Stimulated activated CD4-positive, alpha-beta T cell treated with anti-CD3 and anti-CD28 coated beads, Interleukin-1b, Interleukin-23, amount 100 ng/mL, for 4 hours (primary cell): ENCODE measurements around the gene ENTPD7.

Source experiments
- DNase-seq, 2 donors: peaks; one replicate each; pipeline ENCODE4 v3.0.0-alpha.2; 2020; ENCODE audit warnings: low read depth in 2 of 2

ENTPD7 gene

GRCh38 chr10:99647601-99648151 is 11.6 kb upstream of the ENTPD7 start:
- DNase-seq = no peak

DNA sequence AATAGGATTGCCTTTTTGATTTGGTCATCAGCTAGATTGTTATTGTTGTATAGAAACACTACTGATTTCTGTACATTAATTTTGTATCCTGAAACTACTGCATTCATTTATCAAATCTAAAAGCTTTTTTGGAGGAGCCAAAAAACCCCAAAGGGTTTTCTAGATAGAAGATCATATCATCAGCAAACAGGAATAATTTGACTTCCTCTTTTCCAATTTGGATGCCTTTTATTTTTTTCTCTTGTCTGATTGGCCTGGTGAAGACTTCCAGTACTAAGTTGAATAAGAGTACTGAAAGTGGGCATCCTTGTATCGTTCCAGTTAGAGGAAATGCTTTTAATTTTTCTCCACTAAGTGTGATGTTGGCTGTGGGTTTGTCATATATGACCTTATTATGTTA is 10.6 kb upstream of the ENTPD7 start:
- no peak for DNase-seq

GRCh38 chr10:99652800-99653390 is 6.4 kb upstream of the ENTPD7 start:
- DNase-seq = no peak

- DNase-seq = no peak
Measured at GRCh38 chr10:99654390-99655175, 4.7 kb upstream of the ENTPD7 start.

GRCh38 chr10:99656199-99657064 is 2.9 kb upstream of the ENTPD7 start:
- no peak for DNase-seq

GRCh38 chr10:99658622-99659030 is 683 bp upstream of the ENTPD7 start:
- DNase-seq = peak; percentile 45 to 50

GRCh38 chr10:99659868-99660366 is 608 bp downstream of the ENTPD7 start:
- no peak for DNase-seq

DNA sequence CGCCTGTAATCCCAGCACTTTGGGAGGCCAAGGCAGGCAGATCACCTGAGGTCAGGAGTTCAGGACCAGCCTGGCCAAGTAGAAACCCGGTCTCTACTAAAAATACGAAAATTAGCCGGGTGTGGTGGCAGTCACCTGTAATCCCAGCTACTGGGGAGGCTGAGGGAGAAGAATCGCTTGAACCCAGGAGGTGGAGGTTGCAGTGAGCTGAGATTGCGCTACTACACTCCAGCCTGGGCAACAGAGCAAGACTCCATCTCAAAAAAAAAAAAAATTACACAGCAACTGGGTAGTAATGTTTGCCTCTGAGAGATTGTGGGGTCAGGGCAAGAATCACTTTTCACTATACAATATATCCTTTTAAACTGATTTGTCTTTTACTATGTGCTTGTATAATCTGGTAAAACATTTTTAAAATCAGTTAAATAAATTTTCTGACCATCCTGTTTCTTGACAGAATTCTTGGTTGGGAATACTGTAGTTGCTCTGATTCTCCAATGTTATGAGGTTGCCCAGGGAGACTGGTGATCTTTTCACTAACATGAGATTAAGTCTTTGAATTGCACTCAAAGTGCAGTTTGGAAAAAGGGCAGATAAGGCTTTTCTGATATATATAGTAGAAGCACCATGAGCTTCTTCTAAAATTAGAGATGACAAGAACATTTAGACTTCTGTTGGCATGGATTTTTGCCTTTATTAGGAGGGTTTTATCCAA is 1.5 kb downstream of the ENTPD7 start:
- no peak for DNase-seq

- no peak for DNase-seq
Measured at GRCh38 chr10:99661377-99661763, 2.1 kb downstream of the ENTPD7 start.

- DNase-seq = no peak
Measured at GRCh38 chr10:99665304-99665703, 6.0 kb downstream of the ENTPD7 start.

- DNase-seq = no peak
Measured at GRCh38 chr10:99667108-99667751, 7.9 kb downstream of the ENTPD7 start.

DNA sequence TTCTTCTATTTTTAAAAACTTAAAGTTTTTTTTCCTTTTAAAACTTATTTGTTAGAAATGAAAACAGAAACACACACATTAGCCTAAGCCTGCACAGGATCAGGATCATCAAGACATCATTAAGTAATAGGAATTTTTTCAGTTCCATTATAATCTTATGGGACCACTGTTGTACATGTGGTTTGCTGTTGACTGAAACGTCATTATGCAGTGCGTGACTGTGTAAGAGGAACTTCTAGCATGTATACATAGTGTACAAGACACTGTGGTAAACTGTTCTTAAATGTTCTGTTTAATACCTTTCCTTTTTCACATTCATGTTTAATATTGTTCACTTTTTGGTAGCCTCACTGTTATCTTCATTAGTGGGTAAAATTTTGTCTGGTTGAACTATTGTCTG is 12.1 kb downstream of the ENTPD7 start:
- no peak for DNase-seq

DNA sequence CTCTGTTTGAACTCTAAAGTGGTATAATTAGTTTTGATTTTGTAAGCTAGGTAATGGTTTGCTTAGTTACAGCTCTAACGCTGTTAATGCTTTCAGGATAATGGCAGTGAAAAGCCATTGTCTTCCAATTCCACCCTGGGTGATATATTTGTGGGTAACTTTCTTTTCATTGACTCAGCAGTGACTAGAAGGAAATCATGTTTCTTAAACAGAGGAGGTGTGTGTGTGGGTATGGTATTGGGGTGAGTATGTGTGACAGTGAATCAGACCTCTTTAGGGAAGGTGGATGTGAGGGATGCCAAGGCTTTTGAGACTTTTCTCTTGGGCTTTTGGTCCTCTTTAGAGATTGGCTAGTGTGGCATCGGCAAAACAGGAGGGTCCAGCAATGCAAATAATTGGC is 13.6 kb downstream of the ENTPD7 start:
- DNase-seq = no peak

- no peak for DNase-seq
Measured at GRCh38 chr10:99673492-99673891, 14.2 kb downstream of the ENTPD7 start.

DNA sequence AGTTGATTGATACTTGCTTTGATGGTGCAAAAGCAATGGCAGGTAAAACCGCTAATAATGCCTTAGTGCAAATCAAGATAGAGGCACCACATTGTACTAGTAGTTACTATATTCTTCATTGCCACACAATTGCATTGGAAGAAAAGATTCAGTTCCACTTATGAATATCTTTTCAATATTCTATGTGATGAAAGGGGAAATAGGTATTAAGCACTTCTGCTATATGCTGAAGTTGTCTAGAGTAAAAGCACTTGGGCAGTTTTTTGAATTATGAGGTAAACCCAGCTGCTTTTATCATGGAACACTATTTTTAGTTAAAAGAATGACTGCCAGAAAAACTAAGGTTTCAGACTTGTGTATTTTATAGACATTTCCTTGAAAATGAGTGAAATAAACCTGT is 15.5 kb downstream of the ENTPD7 start:
- no peak for DNase-seq

- no peak for DNase-seq
Measured at GRCh38 chr10:99676426-99676825, 17.1 kb downstream of the ENTPD7 start.

DNA sequence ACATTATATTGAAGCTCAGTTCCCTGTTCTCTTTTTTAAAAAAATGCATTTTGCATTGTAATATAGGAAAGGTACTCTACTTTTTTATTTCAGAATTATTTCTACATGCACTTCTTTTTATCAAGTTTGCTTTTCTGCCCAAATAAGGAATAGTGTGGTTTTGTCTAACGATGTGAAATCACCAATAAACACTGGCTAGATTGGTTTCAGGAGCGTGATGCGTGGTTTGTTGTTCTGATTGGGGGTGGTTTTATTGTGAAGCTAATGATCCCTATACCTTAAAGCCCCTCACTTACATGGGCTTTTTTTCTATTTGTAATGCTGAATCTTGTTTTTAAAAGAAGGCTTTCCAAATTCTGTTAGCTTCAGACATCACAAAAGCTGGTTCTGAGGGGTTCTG is 17.6 kb downstream of the ENTPD7 start:
- no peak for DNase-seq

DNA sequence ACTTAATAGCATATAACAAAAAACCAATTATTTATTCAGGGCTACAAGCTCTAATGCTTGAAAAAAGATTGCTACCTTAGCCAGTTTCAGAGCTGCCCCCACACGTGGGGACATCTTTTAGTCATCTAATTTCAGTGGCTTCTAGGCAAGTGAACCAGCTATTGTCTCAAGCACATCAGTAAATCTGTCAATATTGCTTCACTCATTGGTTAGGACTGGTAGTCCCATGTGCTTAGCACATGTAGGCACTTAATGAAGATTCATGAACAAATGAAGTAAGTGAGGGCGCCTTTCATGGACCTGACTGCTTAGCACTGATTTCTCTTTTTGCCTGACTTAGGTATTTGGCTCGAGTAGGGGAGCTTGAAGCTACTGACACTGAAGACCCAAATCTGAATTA is 19.6 kb downstream of the ENTPD7 start:
- no peak for DNase-seq

DNA sequence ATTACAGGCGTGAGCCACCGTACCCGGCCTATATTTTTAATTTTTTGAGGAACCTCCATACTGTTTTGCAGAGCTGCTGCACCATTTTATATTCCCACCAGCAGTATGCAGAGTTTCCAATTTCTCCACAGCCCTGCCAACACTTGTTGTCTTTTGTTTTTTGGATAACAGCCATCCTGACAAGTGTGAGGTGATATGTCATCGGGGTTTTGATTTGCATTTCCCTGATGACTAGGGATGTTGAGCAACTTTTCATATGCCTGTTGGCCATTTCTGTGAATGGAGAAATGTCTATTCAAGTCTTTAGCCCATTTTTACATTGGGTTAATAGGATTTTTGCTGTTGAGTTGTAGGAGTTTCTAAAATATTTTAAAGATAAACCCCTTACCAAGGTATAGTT is 22.2 kb downstream of the ENTPD7 start:
- no peak for DNase-seq

DNA sequence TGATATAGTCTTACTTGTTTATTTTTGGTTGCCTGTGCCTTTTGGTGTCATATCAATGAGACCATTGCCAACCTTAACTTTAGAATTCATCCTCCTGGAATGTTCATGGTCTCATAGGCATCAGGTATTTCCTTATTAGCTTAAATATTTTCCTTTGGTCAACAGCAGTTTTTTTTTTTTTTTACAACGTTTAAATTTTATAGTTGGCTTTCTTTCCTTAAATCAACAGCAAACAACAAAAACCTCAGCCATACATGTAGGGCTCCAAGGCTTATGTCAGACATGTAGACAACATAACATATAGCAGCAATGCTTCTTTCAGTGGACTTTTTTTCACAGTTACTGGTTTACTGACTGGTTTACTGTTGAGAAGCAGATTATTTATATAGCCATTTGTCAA is 22.7 kb downstream of the ENTPD7 start:
- no peak for DNase-seq

- DNase-seq = no peak
Measured at GRCh38 chr10:99682752-99683151, 23.4 kb downstream of the ENTPD7 start.
